Right ventricle myocardium superior (tissue), 1 donor: ENCODE measurements around the gene S100PBP. TPM values are rescaled to one million over a fixed set of nuclear protein-coding genes. Genes with fewer than 3 reads are reported as not detected.

Experiments
- ATAC-seq: fragments of 200-7000 bp; cut with Tn5 transposase; one replicate; pipeline ENCODE4 v1.9.1; 2020; ENCODE audit warnings: mild to moderate bottlenecking; ENCODE audit not compliant: poor library complexity
- DNase-seq: peaks from one replicate; pipeline ENCODE4 v3.0.0-alpha.2; 2020
- intact Hi-C: fragments of 100-400 bp; cut with DNase I; formaldehyde crosslinking; loops from one replicate; pipeline ENCODE4 v1.11.2; 2022
- total RNA-seq: library from RNA; stranded (reverse); fragmentation: NEBNext Ultra II Directional; extraction: Animal tissue kit (Norgen Biotek cat#: 25700); gene quantifications from one replicate; pipeline ENCODE4 v1.2.1, GENCODE V29; 2021
- donor health status: DM: no; HTN: yes; CAD: no; lungs with severe emphysema.

S100PBP gene
- total RNA-seq, 1 donor from 2014 or later, result 12.7 TPM

DNA sequence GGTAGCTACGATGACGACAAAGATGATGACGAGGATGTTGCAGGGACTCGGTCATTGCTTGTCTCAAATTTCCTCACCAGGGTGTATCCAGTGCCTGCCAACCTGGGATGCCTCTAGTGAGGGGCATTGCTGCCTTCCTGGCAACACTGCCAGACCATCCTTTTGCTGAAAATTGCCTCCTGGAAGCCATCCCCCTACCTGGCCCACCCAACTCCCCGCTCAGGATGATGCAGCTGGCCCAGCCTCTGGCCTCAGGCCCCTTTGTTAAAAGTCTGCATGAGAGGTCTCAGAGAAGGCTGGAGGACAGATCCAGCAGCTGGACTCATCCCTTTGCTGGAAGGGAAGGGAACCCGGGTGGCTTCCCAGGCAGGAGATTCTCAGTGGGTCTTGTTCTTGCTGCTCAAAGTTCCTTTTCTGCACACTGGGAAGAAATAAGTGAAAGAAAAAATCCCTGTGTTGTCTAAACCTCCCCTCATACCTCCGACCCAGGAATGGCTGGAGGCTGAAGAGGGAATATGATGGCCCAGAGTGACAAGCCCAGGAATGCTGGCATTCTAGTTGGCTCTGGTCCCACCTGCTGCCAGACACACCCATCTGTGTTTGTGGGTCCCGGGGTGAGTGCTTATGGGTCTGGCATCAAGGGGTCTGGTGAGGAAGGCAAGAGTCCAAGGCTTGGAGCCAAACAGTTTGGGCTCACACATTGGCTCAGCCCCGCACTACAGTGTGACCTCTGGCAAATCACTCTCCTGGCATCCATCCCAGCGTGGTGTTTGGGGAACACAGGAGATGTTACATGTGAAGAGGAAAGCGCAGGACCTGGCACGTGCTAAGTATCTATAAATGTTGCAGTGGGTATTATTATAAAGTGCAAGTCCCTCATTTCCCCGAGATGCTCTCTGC is 60.0 kb downstream of the S100PBP start:
- peak; percentile 74 for ATAC-seq
- DNase-seq, result peak; percentile 81
- intact Hi-C loops, result loop anchor here (10.0 kb wide), 2 partner anchors 53 to 383 kb away; no protein-coding TSS in a partner anchor

DNA sequence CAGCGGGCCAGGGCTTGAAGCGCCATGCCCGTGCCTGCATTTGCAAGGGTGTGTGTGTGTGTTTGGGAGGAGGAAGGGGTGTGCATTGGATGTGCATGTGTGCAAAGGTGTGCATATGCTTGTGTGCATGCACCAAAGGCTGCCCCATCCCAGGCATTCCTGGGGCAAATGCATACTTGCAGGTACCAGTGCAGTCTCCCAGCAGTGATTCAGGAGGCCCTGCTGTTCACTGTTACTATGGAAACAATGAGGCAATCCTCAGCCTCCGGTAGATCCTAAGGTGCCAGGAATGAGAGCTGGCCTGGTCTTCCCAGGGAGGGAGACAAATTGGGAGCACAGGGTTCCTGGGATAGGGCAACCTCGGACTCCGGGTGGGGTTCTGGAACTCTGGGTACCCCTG is 60.7 kb downstream of the S100PBP start:
- no peak for DNase-seq
- intact Hi-C loops, result loop anchor here (10.0 kb wide), 2 partner anchors 53 to 383 kb away; no protein-coding TSS in a partner anchor
- no peak for ATAC-seq

- DNase-seq, result no peak
- intact Hi-C loops, result loop anchor here (10.0 kb wide), 2 partner anchors 54 to 384 kb away; no protein-coding TSS in a partner anchor
Observed at GRCh38 chr1:32878637-32879041, 61.2 kb downstream of the S100PBP start.

DNA sequence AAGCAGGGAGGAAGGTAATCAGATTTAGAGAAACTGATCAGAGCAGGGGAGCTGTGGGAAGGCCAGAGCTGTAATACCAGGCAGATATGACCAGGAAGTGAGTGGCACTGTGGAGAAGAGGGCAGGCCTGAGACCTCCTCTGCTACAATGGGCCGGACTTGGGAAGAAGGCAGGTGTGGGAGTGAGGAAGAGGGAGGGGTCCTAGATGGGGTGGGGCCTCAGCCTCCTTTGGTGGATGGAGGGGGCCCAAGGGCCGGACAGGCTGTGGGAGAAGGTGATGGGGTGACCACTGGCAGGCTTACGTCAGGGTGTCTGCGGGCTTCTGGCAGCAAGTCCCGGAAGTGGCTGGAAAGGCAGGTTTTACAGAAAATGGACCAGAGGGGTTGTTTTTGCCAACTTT is 63.8 kb downstream of the S100PBP start:
- no peak for DNase-seq
- intact Hi-C loops, result no loop called here
- no peak for ATAC-seq

More at GRCh38 chr1:32878637-32879041, 61.2 kb downstream of the S100PBP start:
- no peak for ATAC-seq

DNA sequence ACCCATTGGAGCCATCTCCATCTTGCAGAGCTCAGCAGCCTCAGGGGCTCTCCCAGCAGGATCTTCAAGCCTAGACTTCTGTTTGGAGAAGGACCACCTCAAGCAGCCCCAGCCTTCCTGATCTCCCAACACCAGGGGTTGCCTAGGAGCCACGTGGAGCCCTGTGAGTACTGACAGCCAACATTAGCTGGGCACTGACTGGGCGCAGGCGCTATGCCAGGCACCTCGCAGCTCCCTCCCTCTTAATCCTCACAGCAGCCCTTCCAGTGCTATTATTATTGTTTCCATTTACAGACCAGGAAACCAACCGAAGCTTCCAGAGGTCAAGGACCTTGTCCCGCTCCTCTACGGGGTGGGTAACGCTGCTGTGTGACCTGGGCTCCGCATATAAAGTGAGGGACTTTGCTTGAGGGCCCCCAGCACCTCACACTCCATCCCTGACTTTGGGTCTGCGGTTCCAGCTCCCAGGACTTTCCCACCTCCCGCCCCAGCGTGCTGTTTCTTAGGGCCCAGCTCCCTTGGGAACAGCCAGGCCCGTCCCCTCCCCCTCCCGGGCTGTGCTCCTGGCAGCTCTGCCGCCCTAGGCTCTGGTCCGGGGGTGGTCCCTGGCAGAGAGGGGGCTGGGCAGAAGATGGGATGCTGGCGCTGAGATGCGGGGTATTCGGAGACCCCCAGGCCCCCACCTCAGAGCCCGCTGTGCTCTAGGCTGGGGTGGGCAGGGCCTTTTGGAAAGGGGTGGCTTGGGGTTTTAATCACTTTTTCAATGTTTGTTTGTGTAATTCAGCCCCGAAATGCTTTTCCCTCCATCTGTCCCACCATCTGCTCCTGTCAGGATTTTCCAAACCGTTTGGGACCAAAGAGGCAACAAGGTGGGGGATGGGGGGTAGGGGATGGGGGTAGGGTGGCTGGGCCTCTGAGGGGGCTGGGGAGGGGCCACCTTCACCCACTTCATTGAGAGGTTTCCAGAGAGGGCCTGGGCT is 64.7 kb downstream of the S100PBP start:
- ATAC-seq, result peak; percentile 84
- peak; percentile 84 for DNase-seq
- intact Hi-C loops, result no loop called here

GRCh38 chr1:32883338-32884031 is 66.0 kb downstream of the S100PBP start:
- DNase-seq, result no peak
- ATAC-seq, result no peak
- intact Hi-C loops, result no loop called here

GRCh38 chr1:32884032-32884372 is 66.5 kb downstream of the S100PBP start:
- no peak for DNase-seq
- intact Hi-C loops, result no loop called here
- no peak for ATAC-seq

DNA sequence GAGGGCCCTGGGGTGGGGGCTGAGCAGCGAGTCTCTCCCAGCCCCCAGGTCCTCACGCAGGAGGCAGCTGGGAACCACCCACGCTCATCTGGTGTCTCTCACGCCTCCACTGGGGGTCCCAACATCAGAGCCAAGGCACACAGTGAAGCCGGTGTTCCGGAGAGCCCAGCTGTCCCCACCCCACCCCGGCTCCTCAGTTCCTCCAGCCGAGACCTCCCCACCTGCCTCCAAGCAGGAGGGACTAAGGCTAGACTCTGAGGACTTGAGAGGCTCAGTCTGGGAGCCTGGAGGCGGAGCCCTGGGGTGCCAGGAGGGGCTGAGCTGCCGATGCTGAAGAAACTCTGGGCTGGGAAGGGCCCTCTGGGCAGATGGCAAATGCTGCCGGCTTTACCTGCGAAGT is 67.3 kb downstream of the S100PBP start:
- no peak for ATAC-seq
- intact Hi-C loops, result no loop called here
- no peak for DNase-seq

DNA sequence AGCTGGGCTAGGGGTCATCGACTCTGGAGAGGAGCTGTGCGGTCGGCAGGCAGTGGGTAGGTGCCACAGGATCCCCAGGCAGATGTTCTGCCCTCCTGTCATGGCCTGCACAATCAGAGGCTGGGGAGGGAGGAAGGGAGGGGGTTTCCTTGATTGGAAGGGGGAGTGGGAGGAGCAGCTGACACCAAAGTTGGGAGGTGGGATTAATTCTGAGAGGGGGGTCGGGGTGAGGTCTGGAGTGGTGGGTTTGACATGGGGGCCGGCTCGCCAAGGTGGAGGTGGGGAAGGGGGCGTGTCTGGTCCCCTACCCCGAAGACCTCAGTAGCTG is 68.2 kb downstream of the S100PBP start:
- DNase-seq, result no peak
- no peak for ATAC-seq
- intact Hi-C loops, result no loop called here

GRCh38 chr1:32886004-32886827 is 68.8 kb downstream of the S100PBP start, which contains the start of gene HPCA:
HPCA (plus strand) TSS chr1:32886491; CDS start chr1:32888899, 2,408 bp downstream.
- DNase-seq (peak; percentile 72), ATAC-seq (peak; percentile 76)
- intact Hi-C loops, result no loop called here

GRCh38 chr1:32886828-32887414 is 69.5 kb downstream of the S100PBP start:
- intact Hi-C loops, result no loop called here
- ATAC-seq (no peak), DNase-seq (no peak)

GRCh38 chr1:32887623-32888022 is 70.2 kb downstream of the S100PBP start:
- intact Hi-C loops, result no loop called here
- no peak for DNase-seq
- no peak for ATAC-seq

DNA sequence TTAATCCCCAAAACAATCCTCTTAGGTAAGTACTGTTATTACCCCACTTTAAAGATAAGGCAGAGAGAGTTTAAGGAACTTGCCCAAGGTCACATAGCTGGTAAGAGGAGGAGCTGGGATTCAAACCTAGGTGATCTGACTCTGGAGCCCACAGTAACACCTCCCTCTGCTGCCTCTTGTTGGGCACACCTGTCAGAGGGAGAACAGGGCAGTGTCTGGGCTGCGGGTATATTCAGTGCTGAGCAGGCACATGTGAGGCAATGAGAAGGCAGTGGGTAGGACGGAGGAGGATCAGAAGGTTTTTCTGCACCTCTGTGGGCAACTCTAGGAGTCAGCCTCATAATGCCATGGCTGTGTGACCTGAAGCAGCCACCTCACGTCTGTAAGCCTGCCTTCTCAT is 70.7 kb downstream of the S100PBP start:
- no peak for ATAC-seq
- DNase-seq, result no peak
- intact Hi-C loops, result no loop called here

GRCh38 chr1:32888677-32889420 is 71.4 kb downstream of the S100PBP start:
- ATAC-seq, result no peak
- intact Hi-C loops, result no loop called here

GRCh38 chr1:32889731-32890278 is 72.4 kb downstream of the S100PBP start:
- ATAC-seq (no peak), DNase-seq (no peak)
- intact Hi-C loops, result no loop called here

More at GRCh38 chr1:32888677-32889420, 71.4 kb downstream of the S100PBP start:
- no peak for DNase-seq

- ATAC-seq (no peak), DNase-seq (no peak)
- intact Hi-C loops, result no loop called here
Observed at GRCh38 chr1:32890516-32891240, 73.2 kb downstream of the S100PBP start.
